ENCODE measurements around the gene OSCP1.

The OSCP1 gene

DNA sequence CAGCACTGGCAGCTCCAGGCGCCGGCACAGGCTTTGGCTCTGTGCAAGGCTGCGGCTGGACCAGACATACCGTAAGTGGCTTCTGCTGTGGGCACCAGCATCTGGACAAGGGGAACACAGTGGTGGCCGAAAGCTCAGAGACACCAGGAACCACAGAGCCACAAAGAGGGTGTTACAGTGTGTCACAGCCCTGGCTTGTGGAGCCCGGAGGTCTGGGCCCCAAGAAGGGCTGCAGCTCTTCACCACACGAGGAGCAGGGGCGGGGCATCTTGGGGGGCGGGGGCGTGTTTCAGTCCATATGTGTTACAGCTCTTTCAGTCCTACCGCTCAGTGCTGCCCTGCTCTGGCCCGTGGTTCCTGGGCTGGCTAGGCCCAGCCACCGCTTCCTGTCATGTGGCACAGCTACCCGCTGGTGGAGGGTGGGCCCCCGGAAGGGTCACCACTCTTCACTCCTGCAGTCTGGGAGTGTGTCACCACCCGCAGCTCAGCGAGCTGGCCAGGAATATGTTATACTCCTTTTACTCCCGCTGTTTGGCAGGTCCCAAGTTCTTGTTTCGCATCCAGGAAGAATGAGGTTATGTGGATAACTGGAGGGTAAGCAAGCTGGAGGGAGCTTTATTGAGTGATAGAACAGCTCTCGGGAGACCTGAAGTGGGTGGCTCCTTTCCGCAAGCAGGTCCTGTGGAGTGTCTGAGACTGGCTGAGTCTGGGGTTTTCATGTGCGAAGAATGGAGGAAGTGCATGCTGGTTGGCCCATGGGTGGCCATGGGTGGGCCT is 49.2 kb downstream of the OSCP1 start:
- peak; percentile 68 for DNase-seq

DNA sequence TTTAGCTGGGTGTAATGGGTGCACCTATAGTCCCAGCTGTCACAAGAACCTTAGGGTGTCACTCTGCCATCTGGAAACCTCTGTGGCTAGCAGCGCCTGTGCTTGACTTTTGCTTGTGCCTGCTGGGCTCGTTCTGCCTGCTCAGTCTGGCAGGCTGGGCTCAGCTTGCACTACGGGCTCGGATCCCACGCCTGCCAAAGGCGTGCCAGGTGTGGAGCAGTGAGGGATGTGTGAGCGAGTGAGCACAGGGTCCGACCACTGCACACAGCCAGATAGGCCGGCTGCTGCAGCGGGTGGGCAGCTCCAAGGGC is 49.8 kb downstream of the OSCP1 start:
- DNase-seq: no peak

DNA sequence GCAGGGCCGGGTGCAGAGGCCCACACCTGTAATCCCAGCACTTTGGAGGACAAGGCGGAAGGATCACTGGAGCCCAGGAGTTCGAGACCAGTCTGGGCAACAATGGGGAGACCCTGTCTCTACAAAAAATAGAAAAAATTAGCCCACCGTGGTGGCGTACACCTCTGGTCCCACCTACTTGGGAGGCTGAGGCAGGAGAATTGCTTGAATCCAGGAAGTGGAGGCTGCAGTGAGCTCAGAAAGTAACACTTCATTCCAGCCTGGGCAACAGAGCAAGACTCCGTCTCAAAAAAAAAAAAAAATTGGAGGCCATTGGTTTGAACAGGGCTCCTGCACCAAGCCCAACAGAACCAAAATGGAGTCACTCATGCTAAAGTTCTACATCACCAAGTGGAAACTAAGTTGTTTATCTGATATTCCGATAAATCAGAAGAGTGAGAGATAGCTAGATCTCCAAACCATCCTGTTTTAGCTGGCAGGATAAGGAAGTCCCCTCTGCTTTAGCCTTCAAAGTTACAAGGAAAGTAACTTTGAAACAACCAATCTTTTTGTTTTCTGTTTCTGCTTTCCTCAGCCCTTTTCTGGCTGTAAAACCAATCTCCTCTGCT is 51.8 kb downstream of the OSCP1 start:
- DNase-seq: no peak

DNA sequence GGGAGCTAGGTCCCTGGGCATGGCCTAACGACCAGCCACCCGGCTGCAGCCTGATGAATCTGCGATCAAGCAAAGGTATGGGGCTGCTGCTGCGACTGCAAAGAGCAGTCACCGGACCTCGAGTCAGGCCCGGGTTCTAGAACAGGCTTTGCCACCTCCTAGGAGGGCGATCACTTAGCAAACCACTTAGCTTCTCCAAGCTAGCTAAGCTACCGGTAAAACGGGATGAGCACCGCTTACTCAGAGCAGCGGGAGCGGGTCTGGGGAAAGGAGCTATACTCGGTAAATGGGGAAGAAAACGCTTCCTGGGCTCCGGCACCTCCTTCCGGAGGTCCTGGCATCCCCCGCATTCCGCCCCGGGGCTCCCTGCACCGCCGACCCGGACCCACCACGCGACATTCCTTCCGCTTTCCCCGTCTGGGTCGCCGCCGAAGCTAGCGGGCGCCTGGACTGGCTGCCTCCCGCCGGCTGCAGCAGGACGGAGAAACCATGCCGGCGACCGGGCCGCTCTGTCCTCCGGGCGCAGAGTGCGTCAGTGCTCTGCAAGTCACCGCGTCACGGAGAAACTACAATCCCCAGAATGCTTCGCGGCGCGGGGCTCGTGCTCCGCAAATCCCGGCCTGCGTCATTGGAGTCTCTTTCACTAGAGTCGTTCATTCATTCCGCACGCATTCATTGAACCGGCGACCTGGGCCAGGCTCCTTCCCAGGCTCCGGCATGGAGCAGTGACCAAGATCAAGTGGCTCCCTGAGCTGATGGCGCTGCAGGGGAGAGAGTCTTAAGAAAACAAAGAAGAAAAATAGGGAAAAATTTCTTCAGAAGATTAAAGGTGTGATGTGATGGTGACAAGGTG is 52.6 kb downstream of the OSCP1 start, which contains the start of gene LSM10:
Gene LSM10, minus strand, starts transcription at position 531 of the 853 bp plus-strand sequence. CDS start 3,779 bp downstream, outside the sequence.
- DNase-seq: peak; percentile 92

DNA sequence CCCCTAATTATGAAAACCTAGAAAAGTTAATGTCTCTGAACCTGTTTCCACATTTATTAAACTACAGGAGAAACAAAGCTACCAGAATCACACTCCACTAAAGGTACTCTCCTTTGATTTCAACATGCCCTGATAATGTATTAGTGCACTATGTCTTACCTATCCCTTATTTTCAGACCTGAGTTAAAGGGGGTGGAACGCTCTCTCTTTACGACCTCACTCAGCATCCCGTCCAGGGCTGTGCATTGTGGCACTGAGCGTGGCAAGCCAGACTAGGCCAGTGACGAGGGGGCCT is 53.2 kb downstream of the OSCP1 start:
- no peak for DNase-seq

DNA sequence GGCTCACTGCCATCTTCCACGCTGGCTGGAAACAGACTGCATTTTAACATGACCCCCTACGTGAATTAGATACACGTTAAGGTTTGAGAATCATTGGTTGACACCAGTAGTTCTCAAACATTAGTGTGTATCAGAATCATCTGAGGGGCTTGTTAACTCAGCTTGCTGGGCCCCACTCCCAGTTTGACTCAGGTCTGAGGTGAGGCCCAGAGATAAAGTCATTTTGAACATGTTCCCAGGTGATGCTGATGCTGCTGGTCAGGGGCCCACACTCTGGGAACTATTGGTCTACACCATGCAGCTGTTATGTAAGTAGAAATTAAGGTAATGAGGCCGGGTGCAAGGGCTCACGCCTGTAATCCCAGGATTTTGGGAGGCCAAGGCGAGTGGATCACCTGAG is 53.9 kb downstream of the OSCP1 start:
- no peak for DNase-seq

DNA sequence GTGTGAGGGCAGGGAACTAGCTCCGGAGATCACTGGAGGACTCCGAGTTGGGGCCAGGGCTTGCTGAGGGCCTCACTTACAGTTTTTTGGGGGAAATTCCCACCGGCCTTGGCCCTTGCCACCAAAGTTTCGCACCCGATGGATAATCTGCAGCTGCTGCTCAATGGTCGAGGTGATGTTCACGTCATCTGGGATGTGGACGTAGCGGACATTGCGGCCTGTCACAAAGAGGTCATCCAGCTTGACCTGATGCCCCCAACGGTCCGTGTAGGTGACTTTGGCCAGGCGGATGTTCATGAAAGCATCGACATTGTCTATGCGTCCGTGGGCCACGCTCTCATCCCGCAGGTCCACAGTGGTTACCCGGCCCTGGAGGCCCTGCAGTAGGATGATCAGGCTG is 56.6 kb downstream of the OSCP1 start:
- no peak for DNase-seq

DNA sequence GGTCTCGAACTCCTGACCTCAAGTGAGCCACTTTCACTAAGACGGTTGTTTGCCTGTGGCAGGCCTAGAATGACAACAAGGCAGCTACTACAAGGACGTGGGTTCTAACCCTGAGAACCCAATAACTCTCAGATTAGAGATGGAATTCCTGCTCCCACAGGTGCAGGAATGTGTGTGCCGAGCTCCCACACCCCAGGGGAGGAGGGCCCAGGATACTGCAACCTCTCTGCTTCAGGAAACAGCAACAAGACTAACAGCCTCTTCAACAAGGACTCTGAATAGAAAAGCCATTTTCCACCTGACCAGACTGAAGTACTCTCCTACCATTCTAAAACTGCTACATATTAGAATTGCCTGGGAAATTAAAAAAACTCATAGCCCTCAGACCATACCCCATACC is 57.4 kb downstream of the OSCP1 start:
- no peak for DNase-seq

DNA sequence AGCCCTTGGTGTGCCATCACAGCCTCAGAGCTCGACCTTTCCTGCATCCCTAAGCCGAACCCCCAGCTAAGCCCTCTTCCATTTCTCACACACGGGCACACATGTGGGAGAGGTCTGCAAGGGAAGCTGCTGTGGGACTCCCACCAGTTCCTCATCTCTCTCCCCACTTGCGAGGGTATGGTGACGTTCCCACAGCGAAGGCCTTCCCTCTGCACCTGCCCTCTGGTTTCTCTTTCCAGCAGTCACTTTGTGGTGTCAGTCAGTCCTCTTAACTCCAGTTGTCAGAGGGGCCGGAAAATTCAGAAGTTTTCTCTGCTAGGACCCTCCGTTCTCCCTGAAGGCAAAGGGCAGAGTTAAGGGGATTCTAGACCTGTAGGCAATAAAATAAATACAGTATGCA is 59.0 kb downstream of the OSCP1 start:
- no peak for DNase-seq

DNA sequence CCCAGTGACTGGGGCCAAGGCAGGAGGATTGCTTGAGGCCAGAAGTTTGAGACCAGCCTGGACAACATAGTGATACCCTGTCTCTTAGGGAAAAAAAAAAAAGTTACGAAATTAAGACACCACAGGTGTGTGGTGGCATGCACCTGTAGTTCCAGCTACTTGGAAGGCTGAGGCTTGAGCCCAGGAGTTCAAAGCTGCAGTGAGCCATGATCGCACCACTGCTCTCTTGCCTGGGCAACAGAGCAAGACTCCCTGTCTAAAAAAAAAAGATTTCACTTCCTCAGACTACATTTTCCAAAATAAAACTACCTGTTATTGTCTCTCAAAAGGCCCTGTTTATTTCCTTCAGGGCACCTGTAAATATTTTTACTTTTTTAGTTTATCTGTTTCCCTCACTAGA is 59.8 kb downstream of the OSCP1 start:
- no peak for DNase-seq

DNA sequence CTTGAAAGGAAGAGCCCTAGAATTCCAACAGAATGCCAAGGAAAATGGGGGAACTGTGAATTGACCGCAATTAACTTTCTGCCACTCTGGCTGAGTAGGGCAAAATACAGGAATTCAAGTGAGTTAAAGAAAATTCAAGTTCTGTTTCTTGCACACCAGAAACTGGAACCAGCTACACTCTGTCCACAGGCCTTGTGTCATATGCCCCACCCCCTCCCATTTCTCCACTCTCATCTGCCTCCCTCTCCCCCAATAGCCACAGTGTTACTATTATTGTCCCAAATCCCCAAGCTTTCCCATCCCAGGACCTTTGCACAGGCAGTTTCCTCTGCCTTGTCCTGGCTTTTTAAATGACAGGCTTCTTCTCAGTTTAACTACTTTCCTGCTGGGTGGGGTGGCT is 60.3 kb downstream of the OSCP1 start:
- DNase-seq: no peak

DNA sequence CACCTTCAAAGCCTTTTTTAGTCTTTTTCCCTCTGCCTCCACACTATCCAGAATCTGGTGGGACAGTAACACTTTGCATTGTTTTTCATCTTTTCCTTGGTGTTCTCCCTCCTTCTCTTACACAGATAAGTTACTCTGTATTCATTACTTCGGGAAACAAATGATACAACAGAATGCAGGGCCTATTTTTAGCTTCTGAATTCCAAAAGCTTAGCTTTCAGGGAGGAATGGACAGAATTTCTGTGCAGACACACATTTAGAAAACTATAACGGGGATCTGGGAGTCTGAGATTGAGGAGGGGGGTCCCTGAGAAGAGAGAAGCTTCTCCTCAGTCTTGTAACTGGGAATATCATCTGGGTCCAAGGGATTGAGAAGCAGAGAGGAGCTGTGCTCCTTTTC is 61.0 kb downstream of the OSCP1 start:
- DNase-seq: no peak

DNA sequence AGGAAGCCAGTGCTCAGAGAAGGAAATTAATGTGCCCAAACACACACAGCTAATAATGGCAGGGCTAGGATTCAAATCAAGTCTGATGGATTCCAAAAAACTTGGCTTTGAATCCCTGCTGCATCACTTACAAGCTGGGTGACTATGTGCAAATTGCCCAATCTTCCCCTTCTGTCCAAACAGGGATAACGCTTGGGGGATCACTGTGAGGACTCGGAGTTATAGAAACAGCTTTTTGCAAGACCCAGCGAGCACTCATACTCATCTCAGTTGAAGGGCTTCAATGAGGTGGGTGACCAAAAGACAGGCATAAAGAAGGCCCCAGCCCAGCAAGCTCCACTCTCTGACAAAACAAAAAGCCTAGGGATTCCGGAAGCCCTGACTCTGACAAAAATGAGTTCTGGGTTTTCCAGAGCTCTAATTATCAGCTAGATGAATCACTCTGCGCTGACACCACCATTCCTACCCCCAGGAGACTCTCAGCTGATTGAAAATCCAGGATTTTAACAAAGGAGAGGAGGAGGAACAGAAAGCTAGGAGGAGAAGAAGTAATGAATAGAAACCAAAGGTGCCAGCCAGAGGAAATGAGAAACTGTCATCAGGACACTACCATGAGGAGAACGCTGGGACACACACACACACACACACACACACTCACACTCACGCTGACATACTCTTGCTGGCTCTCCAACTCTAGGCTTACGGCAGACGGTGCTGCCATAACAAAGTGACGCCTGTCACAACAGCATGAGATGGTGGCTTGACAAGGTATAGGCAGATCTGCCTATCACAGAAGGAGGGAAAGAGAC is 62.9 kb downstream of the OSCP1 start:
- DNase-seq: peak; percentile 90

DNA sequence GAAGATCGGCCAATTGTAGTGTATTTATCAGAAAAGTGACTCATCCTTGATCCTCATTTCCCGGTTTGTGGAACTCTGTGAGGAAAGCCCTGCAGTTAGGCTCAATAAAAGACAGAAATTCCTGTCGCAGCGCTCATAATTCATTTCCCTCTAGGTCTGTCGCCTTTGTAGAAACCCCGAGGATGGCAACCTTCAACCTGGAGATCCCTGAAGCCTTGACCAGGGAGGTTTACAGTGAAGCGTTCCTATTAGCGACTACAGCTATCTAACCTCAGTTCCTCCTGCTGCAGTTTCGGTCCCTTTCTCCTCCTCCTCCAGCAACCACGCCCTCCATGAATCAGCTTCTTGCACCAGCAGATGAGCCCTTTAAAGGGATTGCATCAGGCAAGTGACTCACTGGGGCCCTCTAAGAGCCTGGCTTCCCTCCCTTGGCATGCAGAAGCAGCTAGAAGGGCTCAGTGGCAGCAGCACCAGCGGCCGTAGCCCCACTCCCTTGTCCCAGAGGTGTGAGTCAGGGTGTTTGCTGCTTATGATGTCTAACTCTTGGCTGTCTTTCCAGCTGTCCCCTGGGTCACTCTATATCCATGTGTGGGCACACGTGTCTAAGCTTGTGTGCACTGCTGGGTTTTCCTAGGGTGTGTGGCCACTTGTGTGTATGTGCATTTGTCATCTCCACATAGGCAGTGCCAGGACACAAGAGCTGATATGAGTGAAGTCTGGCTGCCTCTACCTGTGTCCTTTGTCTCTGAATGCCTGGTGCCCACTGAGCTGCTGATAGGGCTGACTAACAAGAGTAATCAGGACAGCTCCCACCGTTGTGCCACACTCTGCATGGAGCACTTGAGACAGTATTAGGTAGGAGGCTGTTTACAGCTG is 63.7 kb downstream of the OSCP1 start:
- peak; percentile 100 for DNase-seq

DNA sequence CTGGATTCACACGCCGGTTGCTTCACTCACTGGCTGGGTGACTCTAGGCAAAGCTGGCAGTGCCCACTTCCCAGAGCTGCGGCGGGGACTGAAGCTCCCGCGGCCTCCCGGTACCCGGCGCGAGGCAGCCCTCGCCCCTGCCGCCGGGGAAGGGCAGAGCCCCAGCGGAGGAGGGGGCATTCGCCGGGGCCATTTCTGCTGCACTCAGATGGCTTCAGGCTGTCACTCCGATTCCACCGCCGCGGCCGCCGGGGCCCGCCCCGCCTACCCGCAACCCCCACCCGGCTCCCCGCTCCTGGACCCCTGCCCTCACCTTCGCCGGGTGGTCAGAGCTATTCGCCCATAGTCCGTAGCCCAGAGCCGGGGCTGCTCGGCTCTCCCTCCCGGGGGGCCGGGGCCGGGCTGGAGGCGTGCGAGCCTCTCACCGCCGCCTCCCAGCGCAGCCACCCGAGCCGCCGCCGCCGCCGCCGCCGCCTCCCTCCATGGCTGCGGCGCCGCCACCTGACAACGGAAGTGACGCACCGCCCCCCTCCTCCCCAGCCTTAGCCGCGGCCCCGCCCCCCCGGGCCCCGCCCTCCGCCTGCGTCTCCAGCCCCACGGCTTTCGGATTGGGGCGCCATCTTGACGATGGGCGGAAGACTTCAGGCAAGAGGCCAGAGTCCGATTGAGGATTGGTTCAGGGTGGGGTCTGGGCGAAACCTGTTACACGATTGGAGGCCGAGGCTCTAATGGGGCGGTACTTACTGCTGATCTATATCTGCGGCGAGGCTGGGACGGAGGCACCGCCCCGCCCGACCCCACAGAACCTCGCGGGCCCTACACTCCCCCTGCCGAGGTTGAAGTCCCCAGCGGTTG is 64.6 kb downstream of the OSCP1 start, which contains the start of gene STK40:
Gene STK40, minus strand, starts transcription at position 515 of the 855 bp plus-strand sequence. CDS start 24,592 bp downstream, outside the sequence.
- peak; percentile 100 for DNase-seq

DNA sequence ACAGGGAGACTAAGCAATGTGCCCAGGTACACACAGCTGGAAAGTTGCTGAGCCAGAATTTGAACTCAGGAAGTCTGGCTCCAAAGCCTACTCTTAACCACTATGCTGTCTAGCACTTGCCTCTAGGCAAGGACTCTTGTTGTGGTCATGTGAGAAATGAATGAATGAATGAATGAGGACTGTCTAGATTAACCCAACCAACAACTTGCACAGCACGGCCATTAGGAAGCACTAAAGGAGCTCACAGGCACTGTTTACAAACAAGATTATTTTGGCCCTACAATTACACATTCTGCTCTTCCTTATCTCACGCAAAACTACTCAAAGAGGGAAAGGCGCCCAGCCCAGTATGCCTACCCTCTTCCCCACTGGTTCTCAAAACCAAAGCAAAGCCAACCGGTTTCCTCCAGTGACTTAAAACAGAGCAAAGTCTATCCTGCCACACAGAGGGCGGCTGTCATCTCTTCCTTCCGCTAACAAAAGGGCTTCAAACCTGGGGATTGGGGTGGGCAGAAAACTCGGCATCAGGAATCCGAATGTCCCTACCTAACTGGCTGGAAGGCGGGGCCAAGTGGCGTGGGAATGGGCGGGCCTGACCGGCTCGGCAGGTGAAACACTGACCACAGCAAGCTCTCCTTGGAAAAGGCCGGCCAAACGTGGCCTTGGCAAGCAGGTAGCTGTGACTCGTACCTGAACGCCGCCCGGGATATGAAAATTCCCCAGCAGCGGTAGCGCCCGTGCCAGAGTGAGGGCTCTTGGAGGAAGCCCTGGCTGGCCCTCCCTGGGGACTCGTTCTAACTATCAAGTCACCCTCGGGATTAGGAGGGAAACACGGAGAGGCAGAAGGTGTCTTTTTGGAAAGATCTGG is 65.5 kb downstream of the OSCP1 start:
- DNase-seq: peak; percentile 27

DNA sequence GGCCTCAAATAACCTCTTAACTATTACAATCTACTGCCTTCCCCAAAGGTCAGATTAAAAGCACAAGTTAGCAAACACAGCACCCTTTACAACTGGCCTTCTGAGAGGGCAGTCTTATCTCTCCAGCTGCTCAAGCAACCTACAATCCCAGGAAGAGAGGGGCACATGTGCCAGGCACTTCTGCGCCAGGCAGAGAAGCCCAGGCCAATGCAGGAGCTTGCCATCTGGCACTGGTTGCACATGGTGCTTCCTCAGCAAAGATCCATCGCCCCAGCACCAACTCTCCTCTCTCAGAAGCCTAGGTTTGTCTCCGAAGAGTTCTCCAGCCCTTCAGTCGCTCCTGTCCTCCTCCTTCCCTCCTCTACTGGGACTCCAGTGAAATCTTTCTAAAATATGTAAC is 67.0 kb downstream of the OSCP1 start:
- no peak for DNase-seq

DNA sequence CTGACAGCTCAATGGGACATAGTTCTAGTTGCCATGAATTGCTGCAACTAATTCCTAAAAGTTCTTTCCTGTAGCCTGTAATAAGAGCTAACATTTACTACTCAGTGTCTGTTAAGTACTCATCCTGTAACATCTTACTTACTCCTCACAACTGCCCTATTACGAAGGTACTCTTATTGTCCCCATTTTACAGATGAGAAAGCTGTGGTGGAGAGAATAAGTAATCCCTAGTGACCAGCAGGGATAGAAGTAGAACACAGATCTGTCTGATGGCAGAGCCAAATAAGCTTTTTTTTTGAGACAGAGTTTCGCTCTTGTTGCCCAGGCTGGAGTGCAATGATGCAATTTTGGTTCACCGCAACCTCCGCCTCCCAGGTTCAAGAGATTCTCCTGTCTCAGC is 67.6 kb downstream of the OSCP1 start:
- DNase-seq: no peak

DNA sequence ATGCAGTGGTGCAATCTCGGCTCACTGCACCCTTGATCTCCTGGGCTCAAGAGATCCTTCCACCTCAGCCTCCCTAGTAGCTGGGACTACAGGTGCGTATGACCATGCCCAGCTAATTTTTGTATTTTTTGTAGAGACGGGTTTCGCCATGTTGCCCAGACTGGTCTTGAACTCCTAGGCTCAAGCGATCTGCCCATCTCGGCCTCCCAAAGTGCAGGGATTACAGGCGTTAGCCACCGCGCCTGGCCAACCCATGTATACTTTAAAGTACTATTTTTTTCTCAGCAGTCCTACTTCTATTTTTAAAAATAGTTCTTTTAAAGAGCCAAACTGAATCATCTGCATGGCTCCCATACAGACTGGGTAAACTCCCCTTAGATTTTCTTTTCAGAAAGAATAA is 68.0 kb downstream of the OSCP1 start:
- no peak for DNase-seq

DNA sequence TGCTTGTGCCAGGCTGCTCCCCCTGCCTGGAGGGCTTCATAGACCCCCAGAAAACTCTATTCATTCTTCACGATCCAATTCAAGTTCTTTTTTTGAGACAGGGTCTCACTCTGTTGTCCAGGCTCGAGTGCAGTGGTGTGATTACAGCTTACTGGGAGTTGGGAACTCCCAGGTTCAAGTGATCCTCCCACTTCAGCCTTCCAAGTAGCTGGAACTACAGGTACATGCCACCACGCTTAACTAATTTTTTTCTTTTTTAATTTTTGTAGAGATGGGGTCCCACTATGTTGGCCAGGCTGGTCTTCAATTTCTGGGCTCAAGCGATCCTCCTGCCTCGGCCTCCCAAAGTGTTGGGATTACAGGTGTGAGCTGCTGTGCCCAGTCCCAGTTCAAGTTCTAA is 68.8 kb downstream of the OSCP1 start:
- DNase-seq: no peak
